IPS-18c (cell line): Measurements from ENCODE around the gene HAX1.
"Not testable (repeated sequence)": the region's sequence is repeated elsewhere in the genome, so short reads cannot be mapped to it uniquely, and the experiment has no call there.

Source experiments
- H3K4me3 ChIP-seq: 2 replicates; pipeline ENCODE4 v1.7.0; 2013; ENCODE audit warnings: low read depth, mild to moderate bottlenecking, low read length, moderate library complexity; ENCODE audit not compliant: insufficient read depth
- H3K9me3 ChIP-seq: one replicate; pipeline ENCODE4 v1.6.1; 2013; ENCODE audit warnings: mild to moderate bottlenecking, low read length, moderate library complexity; ENCODE audit not compliant: control insufficient read depth, insufficient read depth

HAX1 gene

GRCh38 chr1:154272217-154272998 is at the start of gene HAX1:
HAX1 (plus strand) TSS chr1:154272629; CDS start chr1:154272724, 95 bp downstream.
- H3K9me3 ChIP-seq: no peaks in the 10 kb centered on the region
- H3K4me3 ChIP-seq: peak within 1 kb of the TSS; percentile 68

DNA sequence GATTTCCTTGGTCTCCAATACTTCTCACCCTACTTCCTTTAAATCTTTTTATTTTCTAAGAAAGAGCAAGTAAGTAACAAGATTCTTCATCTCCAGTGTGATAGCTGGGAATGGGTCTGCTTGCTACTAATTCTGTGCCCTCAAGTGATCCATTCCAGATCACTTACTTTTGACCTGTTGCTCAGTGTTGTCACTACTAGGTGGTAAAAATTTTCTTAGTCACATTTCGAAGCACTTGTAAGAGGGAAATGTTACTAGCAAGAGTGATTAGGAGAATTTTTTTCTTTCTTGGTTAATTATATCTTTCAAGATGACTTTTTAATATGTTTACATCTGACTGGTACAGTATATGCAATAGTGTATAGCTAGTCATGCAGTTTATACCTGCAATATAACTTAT is 49.5 kb upstream of the HAX1 start:
- Histone ChIP-seq H3K4me3 (no peak overlapping the region), H3K9me3 (no peaks in the 10 kb centered on the region)

- Histone ChIP-seq H3K4me3 (no peak overlapping the region), H3K9me3 (no peaks in the 10 kb centered on the region)
These were observed 48.8 kb upstream of the HAX1 start for GRCh38 chr1:154223621-154224020.

DNA sequence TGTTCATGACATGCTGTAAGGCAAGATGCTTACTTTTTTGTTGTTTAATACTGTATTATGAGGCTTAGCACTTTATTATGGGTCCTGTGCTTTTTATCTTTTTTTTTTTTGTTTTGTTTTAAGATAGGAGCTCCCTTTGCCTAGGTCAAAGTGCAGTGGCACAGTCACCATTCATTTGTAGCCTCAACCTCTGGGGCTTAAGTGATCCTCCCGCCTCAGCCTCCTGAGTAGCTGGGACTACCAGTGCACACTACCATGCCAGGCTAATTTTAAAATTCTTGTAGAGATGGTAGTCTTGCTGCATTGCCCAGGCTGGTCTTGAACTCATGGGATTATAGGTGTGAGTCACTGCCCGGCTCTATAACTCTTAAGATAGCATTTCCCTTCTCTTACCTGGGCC is 47.1 kb upstream of the HAX1 start:
- Histone ChIP-seq H3K4me3 (no peak overlapping the region), H3K9me3 (no peaks in the 10 kb centered on the region)

GRCh38 chr1:154231112-154231511 is 41.3 kb upstream of the HAX1 start:
- H3K4me3 ChIP-seq, H3K9me3 ChIP-seq: not testable (repeated sequence)

- not testable (repeated sequence) for H3K9me3 ChIP-seq, H3K4me3 ChIP-seq
These were observed 39.3 kb upstream of the HAX1 start for GRCh38 chr1:154233127-154233526.

DNA sequence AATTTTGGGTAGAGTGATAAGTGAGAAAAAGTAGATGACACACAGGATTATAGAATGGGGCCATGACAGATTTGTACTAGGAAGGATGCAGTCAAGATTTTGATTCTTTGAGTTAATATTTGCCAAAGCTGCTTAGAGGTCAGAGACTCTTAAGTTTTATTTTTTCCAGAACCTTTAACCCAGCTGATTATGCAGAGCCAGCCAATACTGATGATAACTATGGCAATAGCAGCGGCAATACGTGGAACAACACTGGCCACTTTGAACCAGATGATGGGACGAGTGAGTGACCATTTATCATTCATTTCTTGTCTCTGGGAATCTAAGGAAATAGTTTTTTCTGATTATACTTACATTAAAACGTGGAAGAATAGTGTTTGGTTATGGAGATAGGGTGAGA is 35.6 kb upstream of the HAX1 start:
- no peak overlapping the region for H3K4me3 ChIP-seq
- no peaks in the 10 kb centered on the region for H3K9me3 ChIP-seq

DNA sequence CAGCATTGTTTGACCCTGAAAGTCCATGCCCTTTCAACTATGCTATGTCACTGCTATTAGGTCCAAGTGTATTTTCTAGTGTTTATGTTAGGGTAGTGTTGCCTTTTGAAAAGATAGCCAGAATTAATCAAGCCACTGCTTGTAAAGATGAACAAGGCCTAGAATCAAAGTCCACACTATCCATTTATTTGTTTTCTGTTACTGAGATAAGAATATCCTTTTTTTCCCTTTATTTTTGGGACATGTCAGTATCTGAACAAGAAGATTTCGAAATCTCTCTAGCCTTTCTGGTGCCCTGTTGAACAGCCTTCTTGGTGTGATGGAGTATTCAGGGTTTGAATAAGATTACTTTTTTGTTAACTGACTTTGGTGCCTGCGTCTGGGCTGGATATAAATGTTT is 35.0 kb upstream of the HAX1 start:
- no peak overlapping the region for H3K4me3 ChIP-seq
- H3K9me3 ChIP-seq: no peaks in the 10 kb centered on the region

GRCh38 chr1:154237880-154238506 is 34.4 kb upstream of the HAX1 start:
- Histone ChIP-seq H3K4me3 (no peak overlapping the region), H3K9me3 (no peaks in the 10 kb centered on the region)

DNA sequence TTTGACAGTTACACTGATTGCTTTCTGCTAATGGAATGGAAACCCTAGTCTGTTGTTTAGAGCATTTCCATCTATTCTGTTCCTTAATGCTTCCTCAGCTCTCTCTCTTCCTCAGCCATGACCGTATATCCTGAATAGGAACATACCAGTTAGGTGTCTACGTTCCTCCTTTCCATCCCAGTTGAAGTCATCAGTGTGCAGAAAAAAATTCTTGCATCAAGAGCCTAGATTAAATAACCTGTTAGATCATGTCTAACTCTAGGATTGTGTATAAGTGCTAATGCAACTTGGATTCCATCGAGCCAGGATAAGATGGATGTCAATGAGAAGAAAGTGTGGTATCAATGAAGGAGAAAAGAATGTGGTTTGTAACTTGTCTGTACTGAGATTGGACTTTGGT is 32.9 kb upstream of the HAX1 start:
- Histone ChIP-seq H3K9me3 (no peaks in the 10 kb centered on the region), H3K4me3 (no peak overlapping the region)

DNA sequence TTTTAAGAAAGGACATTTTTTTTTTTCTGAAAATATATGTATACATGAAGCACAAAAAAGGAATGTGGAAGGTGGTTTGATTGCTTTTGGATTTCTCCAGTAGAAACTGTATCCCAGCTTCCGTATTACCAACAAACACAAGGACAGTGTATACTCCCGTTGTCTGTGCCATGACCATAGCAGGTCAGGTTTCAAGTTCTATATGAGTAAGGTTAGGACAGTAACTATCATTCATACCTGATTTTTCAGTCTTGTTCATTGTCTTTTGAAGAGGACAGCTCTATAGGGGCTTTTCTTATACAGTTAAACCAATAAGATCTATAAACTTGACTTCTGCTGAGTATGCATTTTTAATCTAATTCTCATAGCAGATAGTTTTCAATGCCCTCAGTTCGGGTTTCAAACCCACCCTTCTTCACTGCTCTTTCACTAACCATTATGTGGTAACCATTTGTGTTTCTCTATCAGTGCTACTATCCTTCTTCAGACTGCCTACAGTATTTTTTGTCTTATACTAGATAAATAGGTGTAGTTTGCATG is 32.1 kb upstream of the HAX1 start:
- H3K4me3 ChIP-seq: no peak overlapping the region

GRCh38 chr1:154241703-154242351 is 30.6 kb upstream of the HAX1 start:
- Histone ChIP-seq H3K9me3 (no peaks in the 10 kb centered on the region), H3K4me3 (no peak overlapping the region)

More for the DNA sequence above, 32.1 kb upstream of the HAX1 start:
- no peaks in the 10 kb centered on the region for H3K9me3 ChIP-seq

- H3K4me3 ChIP-seq: no peak overlapping the region
- no peaks in the 10 kb centered on the region for H3K9me3 ChIP-seq
These were observed 18.8 kb upstream of the HAX1 start for GRCh38 chr1:154253671-154254070.

DNA sequence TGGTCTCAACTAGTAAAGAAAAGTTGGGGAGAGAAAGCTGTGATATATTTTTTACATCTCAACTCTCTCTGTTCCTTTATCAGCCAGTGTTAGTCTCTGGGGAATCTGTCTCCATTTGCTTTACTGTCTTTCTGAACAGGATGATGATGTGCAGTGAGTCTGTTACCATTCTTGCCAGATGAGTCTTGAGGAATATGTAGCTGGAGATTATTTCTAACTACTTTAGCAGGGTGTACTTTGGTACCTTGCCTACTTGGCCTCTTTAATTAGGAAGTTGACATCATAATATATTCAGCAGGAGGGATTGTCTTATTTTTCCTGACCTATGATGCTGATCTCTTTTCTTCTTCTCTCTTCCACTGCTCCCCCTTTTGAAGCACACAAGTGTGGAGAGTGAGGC is 15.7 kb upstream of the HAX1 start:
- H3K9me3 ChIP-seq: no peaks in the 10 kb centered on the region
- H3K4me3 ChIP-seq: no peak overlapping the region

DNA sequence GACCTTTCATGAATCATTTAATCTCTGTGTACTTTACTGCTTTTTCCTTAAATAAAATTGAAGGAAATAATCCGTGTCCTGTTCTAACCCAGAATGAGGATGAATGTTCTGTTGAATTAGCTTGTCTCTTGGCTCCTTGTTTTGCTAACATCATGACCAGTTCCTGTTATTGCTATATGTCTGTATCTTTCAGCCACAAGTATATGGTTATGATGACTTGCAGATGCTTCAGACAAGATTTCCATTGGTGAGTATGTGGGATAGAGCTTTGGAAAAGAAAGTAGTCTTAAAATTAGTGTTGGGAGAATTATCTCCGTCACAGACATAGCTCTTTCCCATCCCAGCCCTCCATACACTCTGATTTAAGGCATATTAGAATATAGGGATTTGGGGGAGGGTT is 13.6 kb upstream of the HAX1 start:
- no peaks in the 10 kb centered on the region for H3K9me3 ChIP-seq
- no peak overlapping the region for H3K4me3 ChIP-seq

DNA sequence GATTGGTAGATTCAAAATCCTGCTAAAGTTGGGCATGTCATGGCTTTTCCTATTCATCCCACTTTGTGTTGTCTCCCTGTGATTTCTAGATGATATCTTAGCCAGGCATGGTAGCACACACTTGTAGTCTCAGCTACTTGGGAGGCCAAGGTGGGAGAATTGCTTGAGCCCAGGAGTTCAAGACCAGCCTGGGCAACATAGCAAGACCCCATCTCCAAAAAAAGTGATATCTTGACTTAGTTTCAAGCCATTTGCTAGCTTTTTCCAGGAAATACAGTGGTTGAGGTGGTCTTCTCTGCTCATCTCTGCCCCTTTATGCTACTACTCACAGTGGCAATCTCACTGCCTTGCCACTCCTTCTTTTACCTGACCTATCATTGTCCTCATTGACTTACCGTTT is 12.3 kb upstream of the HAX1 start:
- Histone ChIP-seq H3K9me3 (no peaks in the 10 kb centered on the region), H3K4me3 (no peak overlapping the region)

DNA sequence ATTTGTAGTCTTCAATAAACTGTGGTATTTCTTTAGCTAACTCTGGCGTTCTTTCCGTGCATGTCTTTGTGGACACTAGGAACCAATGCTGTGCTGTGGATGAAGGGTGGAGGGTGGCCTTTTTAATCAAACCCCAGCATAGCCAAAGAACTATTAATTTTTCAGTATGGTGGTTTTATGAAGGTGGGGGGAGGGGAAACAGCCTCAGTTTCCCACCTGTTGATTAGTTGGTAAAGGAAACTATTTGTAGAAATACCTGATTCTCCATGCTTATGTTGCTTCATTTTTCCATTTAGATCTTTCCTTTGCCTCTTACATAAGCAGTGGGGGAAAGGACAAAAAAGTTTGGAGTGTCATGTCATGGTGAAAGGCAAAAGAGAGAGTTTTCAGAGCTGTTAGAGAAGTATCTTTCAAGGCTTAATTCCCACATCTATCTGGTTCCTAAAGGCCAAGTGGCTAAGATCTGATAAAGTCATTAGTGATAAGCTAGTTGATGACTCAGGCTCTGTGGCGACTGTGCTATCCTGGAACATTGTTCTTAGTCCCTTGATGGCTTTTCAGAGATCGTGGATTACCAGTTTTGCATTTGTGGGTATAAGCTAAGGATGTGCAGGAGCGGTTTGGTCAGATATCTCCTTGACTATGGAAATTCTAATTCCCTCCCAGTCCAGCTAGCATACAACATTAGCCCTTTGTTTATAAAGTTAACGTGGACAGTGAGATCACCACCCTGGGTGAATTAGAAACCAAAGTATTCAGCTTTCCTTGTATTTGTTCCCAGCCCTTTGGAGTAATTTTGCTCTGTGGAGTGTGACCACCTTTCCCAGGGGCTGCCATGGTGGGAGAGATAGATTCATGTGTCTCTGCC is 8.7 kb upstream of the HAX1 start:
- Histone ChIP-seq H3K4me3 (no peak overlapping the region), H3K9me3 (no peaks in the 10 kb centered on the region)
